ENCODE data around the gene SLC2A4RG. TPM values are rescaled to one million over a fixed set of nuclear protein-coding genes. Genes with fewer than 3 reads are reported as not detected.

Gene SLC2A4RG
- total RNA-seq, 4 donors from 2014 or later = 36.5 to 98.7 (median 59.9) TPM

DNA sequence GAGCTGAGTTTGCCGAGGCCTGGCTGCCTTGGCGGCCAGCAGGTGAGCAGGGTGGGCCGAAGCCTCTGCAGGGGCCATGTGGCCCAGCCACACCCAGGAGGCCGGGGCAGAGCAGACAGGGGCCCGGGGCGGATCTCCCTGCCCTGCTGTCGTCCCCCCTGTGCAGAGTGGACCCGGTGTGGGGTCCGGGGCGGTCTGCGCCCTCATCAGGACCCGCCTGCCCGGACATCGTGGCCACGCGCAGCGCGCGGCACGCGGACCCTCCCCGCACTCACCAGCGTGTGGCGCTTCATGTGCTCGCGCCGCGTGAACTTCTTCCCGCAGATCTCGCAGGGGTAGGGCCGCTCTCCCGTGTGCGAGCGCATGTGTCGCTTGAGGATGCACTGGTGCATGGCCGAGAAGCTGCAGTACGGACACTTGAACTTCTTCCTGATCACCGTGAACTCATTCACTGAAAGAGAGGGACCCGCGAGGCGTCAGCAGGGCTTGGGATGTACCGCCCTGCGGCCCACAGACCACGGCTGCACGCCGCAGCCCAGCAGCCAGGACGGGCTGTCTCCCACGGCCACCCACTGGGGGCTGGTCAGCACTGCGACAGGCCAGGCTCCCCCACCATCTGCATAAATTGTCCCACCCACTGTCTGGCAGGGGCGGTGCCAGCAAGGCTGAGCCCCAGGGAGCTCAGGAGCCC lies 13.0 kb downstream of the SLC2A4RG start:
- Histone ChIP-seq H3K27me3 (no peaks in the 10 kb centered on the region), H3K36me3 (peaks cover 0 to 20% of the 10 kb centered on the region in 2 donors), H3K4me3 (no peak overlapping the region), H3K27ac (no peak overlapping the region), H3K9me3 (no peaks in the 10 kb centered on the region), H3K4me1 (no peaks in the 10 kb centered on the region)
- WGBS, 2 donors (ENCODE audit: low coverage in 1 of 2) = 94% methylated on average over 9 of the region's 50 CpGs; no CpG with 5 or more reads in 1 of the 2 donors
- TF ChIP-seq EP300 (IDR thresholded peaks at IDR 0.05) (no peak), POLR2AphosphoS5 (IDR thresholded peaks at IDR 0.05) (no peak), POLR2A (IDR thresholded peaks at IDR 0.05) (no peak)
- TF ChIP-seq, protein P1, sequence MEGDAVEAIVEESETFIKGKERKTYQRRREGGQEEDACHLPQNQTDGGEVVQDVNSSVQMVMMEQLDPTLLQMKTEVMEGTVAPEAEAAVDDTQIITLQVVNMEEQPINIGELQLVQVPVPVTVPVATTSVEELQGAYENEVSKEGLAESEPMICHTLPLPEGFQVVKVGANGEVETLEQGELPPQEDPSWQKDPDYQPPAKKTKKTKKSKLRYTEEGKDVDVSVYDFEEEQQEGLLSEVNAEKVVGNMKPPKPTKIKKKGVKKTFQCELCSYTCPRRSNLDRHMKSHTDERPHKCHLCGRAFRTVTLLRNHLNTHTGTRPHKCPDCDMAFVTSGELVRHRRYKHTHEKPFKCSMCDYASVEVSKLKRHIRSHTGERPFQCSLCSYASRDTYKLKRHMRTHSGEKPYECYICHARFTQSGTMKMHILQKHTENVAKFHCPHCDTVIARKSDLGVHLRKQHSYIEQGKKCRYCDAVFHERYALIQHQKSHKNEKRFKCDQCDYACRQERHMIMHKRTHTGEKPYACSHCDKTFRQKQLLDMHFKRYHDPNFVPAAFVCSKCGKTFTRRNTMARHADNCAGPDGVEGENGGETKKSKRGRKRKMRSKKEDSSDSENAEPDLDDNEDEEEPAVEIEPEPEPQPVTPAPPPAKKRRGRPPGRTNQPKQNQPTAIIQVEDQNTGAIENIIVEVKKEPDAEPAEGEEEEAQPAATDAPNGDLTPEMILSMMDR (IDR thresholded peaks at IDR 0.05) = no peak
- no peak for ATAC-seq

DNA sequence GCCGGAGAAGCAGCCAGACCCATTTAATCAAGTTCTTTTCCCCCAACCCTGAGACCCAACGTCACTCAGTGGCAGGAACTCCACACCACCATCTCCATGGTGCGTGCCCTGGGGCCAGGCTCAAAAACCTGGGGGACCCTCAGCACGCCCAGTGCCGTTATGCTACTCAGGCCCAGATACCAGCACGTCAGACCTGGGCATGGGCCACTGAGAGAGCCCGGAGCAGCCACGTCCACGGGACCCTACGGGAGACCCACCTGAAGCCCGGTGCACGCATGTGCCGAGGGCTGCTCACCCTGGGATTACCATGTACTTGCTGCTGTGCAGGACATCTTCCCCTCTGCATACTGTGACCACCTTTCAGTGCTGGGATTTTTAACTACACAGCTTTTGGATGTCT lies 13.8 kb downstream of the SLC2A4RG start:
- Histone ChIP-seq H3K4me3 (no peak overlapping the region), H3K9me3 (no peaks in the 10 kb centered on the region), H3K27ac (no peak overlapping the region), H3K4me1 (no peaks in the 10 kb centered on the region), H3K27me3 (no peaks in the 10 kb centered on the region), H3K36me3 (peaks cover 0 to 20% of the 10 kb centered on the region in 2 donors)
- peak in 1 of 2 donors; percentile 3 for TF ChIP-seq POLR2A (IDR thresholded peaks at IDR 0.05)
- TF ChIP-seq, protein P1 (IDR thresholded peaks at IDR 0.05) = no peak
- no peak for ATAC-seq
- no CpG with 5 or more reads among the region's 13 CpGs for WGBS, 2 donors (ENCODE audit: low coverage in 1 of 2)

DNA sequence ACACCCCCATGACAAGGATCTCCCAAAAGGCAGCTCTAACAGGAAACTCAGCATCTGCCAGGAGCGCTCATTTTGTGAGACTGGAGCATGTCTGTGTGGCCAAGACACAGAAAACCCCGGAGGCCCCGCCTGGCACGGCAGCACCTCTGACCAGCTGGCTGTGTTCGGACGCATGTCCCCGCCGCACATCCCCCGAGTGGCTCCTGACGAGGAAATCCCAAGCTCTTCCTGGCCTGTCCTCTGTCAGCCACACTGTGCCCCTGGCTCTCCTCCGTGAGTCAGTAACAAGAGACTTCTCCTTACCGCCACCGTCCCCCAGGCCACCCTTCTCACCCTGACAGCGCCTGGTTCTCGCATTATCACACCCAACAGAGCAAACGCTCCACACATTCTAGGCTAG lies 14.4 kb downstream of the SLC2A4RG start:
- 86 to 93% methylated on average over 3 to 5 of the region's 16 CpGs for WGBS, 2 donors (ENCODE audit: low coverage in 1 of 2)
- Histone ChIP-seq H3K27me3 (no peaks in the 10 kb centered on the region), H3K36me3 (peaks cover 0 to 20% of the 10 kb centered on the region in 2 donors), H3K4me3 (no peak overlapping the region), H3K4me1 (no peaks in the 10 kb centered on the region), H3K9me3 (no peaks in the 10 kb centered on the region), H3K27ac (no peak overlapping the region)
- TF ChIP-seq POLR2A (IDR thresholded peaks at IDR 0.05) (no peak), EP300 (IDR thresholded peaks at IDR 0.05) (no peak), POLR2AphosphoS5 (IDR thresholded peaks at IDR 0.05) (no peak)
- TF ChIP-seq, protein P1 (IDR thresholded peaks at IDR 0.05) = no peak
- ATAC-seq = no peak

DNA sequence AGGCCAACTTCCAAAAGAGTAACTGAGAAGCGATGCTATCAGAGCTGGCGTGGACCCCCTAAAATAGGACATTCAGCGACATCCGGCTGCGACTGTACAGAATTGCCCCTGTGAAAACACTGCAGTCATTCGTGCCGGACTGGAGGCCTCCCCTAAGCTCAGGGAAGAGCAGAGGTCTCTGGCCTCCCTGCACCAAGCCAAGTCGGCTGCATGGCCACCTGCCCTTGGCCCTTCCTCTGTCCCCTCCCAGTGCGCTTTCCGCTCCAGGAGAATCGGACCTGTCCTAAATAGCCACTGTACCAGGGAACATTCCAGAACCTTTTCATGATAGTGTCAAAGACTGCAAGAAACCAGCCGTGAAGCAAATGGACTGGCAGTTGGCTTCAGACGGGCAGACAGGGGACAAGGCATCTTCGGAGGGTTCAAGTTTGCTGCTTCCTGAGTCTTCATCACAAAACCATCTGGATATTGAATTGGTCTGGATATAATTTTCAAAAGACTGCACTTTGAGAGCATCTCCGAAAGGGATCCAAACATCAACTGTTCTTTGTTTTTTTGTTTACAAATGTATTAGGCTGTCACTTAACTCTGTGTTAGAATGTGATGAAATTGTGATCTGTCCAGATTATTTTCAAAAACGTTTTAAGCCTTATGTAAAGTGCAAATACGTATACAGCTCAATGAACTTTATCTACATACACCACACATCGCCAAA lies 16.5 kb downstream of the SLC2A4RG start:
- Histone ChIP-seq H3K36me3 (peaks cover 0 to 13% of the 10 kb centered on the region in 2 donors), H3K4me3 (no peak overlapping the region), H3K27me3 (no peaks in the 10 kb centered on the region), H3K9me3 (no peaks in the 10 kb centered on the region), H3K4me1 (no peaks in the 10 kb centered on the region), H3K27ac (no peak overlapping the region)
- ATAC-seq = no peak
- WGBS, 2 donors (ENCODE audit: low coverage in 1 of 2) = 83 to 88% methylated on average over 11 to 14 of the region's 18 CpGs
- no peak for TF ChIP-seq POLR2A (IDR thresholded peaks at IDR 0.05)
- no peak for TF ChIP-seq EP300 (IDR thresholded peaks at IDR 0.05)
- TF ChIP-seq, protein P1 (IDR thresholded peaks at IDR 0.05) = no peak
- no peak for TF ChIP-seq POLR2AphosphoS5 (IDR thresholded peaks at IDR 0.05)

DNA sequence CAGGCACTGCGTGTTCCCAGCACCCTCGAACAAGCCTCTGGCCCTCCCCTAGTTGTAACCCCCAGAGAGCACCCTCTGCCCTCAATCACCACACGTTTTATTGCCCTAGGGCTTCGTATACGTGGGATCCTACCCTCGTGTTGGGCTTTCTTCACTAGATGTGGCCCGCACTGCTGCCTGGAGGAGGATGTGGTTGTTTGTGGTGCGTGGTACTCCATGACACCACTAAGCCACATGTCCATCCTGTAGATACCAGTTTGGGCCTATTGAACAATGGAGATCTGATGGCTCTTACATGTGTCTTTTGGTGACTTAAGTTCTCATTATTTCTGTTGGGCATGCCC lies 17.0 kb downstream of the SLC2A4RG start:
- WGBS, 2 donors (ENCODE audit: low coverage in 1 of 2) = 69 to 75% methylated on average over 7 to 8 of the region's 8 CpGs
- Histone ChIP-seq H3K9me3 (no peaks in the 10 kb centered on the region), H3K36me3 (peaks cover 0 to 13% of the 10 kb centered on the region in 2 donors), H3K27ac (no peak overlapping the region), H3K27me3 (no peaks in the 10 kb centered on the region), H3K4me3 (no peak overlapping the region), H3K4me1 (no peaks in the 10 kb centered on the region)
- no peak for ATAC-seq
- TF ChIP-seq POLR2AphosphoS5 (IDR thresholded peaks at IDR 0.05) (no peak), POLR2A (IDR thresholded peaks at IDR 0.05) (no peak), EP300 (IDR thresholded peaks at IDR 0.05) (no peak)
- TF ChIP-seq, protein P1 (IDR thresholded peaks at IDR 0.05) = no peak
